ENCODE data around the gene NEO1.
"Not testable (repeated sequence)": the region's sequence is repeated elsewhere in the genome, so short reads cannot be mapped to it uniquely, and the experiment has no call there.

NEO1 gene

DNA sequence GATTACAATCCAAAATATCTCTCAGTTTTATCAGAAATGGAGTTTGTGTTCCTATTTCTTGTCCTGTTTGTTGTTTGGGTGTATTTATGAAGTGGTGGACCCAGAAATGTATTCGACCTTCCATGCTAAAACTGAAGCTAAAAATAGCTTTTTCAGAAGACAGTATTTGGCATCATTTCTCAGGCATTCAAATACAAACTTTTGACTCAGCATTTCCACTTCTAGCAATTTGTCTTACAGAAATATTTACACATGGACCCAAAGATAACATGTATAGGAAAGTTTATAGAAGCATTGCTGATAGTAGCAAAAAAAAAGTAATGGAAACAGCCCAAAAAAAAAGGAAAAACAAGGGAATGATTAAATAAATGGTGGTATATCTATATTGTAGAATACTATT, 160.2 kb downstream of the NEO1 start:
- ATAC-seq (no peak), DNase-seq (no peak)

- not testable (repeated sequence) for DNase-seq, ATAC-seq
These were observed 169.2 kb downstream of the NEO1 start for GRCh38 chr15:73221450-73221849.

GRCh38 chr15:73225358-73226015, 173.2 kb downstream of the NEO1 start:
- DNase-seq (peak; percentile 35), ATAC-seq (peak; percentile 73)

DNA sequence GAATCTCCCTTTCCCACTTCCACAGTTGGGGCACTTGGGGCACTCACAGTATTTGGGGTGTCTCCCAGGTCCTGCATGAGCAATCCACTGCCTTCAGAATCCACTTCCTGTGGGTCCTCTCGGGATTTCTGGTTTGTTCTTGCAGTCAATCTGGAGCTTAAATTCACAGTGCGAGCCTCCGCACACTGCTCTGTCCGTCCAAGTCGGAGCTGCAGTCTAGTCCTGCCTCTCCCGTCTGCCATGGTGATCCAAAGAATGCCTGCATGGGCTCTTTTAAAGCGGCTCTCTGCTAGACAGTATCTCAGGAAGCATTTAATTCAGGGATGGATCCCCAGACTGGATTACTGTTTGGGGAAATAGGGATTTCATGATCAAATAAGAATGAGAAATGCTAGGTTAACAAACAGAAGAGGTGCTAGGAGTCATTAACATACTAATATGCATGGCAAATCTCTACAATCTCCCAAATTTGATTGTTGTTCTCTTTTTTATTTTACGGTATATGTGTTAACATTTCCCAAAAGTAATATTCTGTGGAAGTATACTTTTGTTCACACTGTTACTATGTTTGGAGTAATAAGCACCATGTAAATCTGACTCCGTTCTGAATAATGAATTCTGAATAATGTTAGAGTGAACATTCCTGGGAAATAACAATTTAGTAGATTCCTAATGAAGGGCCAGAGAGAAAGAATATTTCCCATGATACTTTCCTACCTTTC, 174.0 kb downstream of the NEO1 start:
- no peak for DNase-seq
- no peak for ATAC-seq

DNA sequence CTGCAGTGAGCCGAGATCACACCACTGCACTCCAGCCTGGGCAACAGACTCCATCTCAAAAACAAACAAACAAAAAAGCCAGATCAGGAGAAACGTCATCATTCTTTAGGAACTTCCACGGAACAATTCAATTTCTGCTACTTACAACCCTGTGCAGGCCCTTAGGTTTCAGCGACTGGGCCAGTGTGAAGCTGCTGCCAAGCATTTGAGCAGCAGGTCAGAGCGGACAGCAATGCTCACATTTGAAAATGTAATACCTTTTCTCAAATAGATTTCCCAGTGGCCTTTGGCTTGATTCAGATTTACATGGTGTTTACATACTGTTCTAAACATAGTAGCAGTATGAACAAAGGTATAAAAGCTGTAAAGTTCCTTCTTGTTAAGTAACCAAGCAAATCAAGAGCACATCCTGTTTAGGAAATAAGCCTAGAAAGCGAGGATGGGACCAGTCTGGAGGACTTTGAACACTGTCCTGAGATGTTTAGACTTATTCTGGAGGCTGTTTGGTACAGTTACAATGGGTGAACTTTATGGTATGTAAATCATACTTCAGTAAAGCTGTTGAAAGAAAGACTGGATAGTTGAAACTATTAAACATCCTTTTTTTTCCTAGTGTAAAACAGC, 175.3 kb downstream of the NEO1 start:
- DNase-seq, result no peak
- ATAC-seq, result no peak

DNA sequence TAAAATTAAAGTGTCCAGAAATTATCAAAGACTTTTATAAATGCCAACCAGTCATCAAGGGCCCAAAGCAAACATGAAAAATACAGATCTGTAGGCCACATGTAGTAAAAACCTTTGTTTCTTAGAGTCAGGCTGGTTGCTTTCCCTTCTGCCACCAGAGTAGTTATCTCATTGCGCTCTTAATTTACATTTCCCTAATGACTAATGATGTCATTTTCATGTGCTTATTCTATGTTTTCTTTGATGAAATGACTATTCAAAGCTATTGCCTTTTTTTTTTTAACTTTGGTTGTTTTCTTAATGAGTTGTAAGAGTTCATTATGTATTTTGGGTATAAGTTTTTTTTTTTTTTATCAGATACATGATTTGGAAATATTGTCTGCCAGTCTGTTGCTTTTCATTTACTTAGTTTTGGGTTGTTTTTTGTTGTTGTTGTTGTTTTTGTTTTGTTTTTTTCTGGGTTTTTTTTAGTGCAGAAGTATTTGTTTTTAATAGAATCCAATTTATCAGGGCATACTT, 175.9 kb downstream of the NEO1 start:
- ATAC-seq (no peak), DNase-seq (no peak)

- DNase-seq (no peak), ATAC-seq (no peak)
These were observed 179.6 kb downstream of the NEO1 start for GRCh38 chr15:73231661-73232419.

DNA sequence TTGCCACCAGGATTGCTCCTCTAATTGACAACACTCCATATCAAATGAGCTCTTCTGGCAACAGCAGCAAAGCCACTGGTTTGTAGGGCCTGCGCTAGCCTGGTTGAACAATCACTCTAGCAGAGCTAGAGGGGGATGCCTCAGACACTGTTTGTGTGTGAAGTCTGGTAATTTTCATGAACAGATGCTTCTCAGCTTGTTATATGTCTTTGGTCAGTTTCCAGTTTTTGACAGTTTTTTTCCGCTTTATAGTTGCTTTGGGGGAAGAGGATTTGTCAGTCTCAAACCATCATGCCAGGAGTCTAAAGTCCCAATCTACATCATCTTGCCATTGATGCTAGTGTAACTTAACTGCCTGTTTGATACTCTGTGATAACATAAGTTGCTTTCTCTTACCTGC, 180.5 kb downstream of the NEO1 start:
- DNase-seq, result no peak
- no peak for ATAC-seq

DNA sequence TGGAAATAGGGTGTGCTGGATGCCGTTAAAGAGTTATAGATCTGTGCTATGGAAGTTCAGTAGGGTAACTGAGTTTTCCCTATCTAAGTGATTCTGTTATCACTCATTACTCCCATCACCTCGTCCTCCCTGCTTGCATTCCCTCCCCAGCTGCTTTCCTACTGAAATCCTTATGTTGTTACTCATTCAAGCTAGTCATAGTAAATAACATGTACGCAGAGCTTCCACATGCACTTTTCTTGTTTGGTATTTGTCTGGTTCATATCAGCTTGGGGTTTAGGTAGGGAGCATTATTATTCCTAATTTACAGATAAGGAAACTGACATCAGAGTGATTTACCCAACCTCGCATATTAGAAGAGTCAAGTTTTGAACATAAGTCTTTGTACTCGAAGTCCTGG, 181.4 kb downstream of the NEO1 start:
- DNase-seq (no peak), ATAC-seq (no peak)

- no peak for DNase-seq
- ATAC-seq, result no peak
These were observed 185.6 kb downstream of the NEO1 start for GRCh38 chr15:73237910-73238309.

- ATAC-seq (no peak), DNase-seq (no peak)
These were observed 187.4 kb downstream of the NEO1 start for GRCh38 chr15:73239564-73240215.

- DNase-seq (peak; percentile 80), ATAC-seq (no peak)
These were observed 188.7 kb downstream of the NEO1 start for GRCh38 chr15:73240866-73241499.

- DNase-seq (no peak), ATAC-seq (peak; percentile 59)
These were observed 192.1 kb downstream of the NEO1 start for GRCh38 chr15:73244333-73244732.

DNA sequence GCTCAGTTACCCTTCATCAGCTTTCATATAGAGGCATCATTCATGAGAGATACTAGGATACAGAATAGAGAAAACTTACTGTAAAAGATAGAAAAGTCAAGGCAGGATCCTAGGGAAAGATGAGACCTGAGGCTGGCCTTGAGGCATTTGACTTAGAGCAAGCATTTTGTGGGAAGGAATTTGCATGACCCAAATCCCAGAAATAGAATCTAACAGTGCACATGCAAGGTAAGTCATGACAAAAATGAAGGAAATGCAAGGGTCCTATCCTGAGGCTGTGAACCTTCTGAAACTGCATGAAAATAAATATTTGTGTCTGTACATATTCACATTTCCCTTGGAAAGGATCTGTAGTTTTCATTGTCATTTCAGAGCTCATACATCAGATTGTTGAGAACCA, 194.2 kb downstream of the NEO1 start:
- DNase-seq, result no peak

GRCh38 chr15:73246898-73247297, 194.6 kb downstream of the NEO1 start:
- DNase-seq (no peak), ATAC-seq (no peak)

More for the DNA sequence above, 194.2 kb downstream of the NEO1 start:
- ATAC-seq, result no peak

DNA sequence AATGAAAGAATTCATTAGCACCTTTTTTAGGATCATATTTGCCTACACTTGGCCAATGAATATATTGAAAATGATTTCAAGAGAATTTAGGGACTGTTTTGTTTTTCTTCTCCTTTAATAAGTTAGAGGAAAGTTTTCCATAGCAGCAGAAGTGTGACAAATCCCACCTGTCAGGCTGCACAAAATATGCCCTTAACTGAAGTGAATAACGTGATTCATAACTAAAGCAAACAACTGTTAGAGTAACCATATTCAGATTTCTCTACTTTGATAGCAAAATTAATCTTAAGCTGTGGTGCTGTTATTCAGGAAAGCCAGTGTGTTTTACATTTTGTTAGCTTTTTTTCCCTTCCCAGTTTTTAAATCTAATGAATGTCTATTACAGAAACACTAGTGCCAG, 195.1 kb downstream of the NEO1 start:
- ATAC-seq, result no peak

GRCh38 chr15:73249499-73249898, 197.2 kb downstream of the NEO1 start:
- ATAC-seq (no peak), DNase-seq (no peak)

More for the DNA sequence above, 195.1 kb downstream of the NEO1 start:
- no peak for DNase-seq

DNA sequence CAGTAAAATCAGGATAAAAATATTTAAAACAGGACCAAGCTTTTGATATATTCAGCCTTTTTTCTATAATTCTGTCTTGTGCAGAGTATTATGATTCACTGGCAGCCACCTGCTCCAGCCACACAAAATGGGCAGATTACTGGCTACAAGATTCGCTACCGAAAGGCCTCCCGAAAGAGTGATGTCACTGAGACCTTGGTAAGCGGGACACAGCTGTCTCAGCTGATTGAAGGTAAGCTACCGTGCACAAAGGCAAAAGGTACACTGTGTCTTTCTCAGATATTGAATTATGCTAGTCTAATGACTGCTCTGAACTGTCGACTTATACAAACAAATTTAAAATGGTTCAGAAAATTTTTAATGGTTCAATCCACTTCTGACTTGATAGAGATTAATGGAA, 202.3 kb downstream of the NEO1 start:
- DNase-seq, result no peak
- ATAC-seq, result no peak

DNA sequence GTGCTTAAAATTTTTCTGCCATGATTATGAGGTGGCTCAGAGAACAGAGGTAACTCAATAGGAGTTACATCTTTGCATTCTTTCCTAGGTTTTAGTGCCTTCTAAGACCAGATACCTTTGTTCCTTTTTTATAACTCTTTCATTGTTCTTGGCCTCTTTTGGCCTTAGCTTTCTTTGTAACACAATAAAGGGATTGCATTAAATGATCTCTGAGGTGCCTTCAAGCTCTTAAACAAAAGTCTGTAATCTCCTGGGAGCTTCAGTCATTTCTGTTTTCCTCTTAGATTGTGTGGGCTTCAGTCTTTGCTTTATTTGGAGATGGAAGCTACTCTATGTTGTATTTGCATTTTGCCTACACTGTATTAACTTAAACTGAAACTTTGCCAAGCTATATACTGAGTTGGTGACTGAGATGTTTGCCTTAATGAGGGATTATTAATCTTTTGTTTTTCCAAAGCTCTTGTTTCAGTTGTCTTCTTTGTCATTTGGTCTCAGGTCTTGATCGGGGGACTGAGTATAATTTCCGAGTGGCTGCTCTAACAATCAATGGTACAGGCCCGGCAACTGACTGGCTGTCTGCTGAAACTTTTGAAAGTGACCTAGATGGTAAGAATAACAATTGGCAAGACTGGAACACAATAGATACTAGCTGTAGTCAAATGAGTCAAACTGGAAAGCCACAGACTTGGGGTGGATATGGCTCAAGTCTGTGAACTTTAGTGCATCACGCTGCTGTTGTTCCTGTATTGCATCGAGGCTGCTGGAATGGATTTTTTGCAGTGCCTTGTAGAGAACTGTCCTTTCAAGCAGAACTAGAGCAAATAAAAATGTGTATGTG, 206.2 kb downstream of the NEO1 start:
- no peak for DNase-seq
- peak; percentile 75 for ATAC-seq

DNA sequence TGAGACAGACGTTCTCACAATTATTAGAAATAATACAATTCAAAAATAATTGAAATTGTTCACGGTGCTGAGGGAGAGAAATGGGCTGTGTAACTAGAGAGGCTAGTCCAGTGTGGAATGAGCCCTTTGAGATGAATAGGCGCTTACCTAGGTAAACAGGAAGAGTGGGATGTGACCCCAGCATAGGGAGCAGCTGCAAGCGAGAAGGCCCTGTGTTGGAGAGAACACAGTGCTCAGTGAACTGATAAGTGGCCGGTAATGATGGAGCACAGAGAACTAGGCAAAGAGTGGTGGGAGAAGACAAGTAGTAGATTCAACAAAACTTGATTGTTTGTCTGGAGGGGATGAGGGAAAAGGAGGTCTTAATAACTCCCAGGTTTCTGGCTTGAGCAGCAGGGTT, 212.6 kb downstream of the NEO1 start:
- DNase-seq (no peak), ATAC-seq (no peak)

Measured in stimulated activated naive CD8-positive, alpha-beta T cell treated with anti-CD3 and anti-CD28 coated beads, Interleukin-15, Interleukin-2, amounts not matched to agents 100 U/mL and 50 U/mL, for 24 hours (primary cell).